ENCODE data around the gene CA10.

GRCh38 chr17:51926448-51926847, 232.1 kb downstream of the CA10 start:
- TF ChIP-seq EZH2 (IDR thresholded peaks at IDR 0.05; ENCODE audit: insufficient read depth, poor library complexity, severe bottlenecking): no peak
- TF ChIP-seq EZH2phosphoT487 (IDR thresholded peaks at IDR 0.05; ENCODE audit: insufficient read depth, low read depth): no peak
